OCI-LY1 (cell line): ENCODE measurements around the gene MS4A4A.

Experiments used
- H2AFZ ChIP-seq: fragments of 200-600 bp; sonication (generic), shearing (Covaris generic); 2 replicates; pipeline ENCODE4 v1.6.0; 2014; ENCODE audit warnings: antibody characterized with exemption, mild to moderate bottlenecking, low read length
- H3F3A ChIP-seq: fragments of 200-600 bp; sonication (generic), shearing (Covaris generic); 2 replicates; pipeline ENCODE4 v1.6.0; 2014; ENCODE audit warnings: mild to moderate bottlenecking, antibody characterized with exemption, low read length, moderate library complexity; ENCODE audit not compliant: insufficient read depth
- H3K27ac ChIP-seq: fragments of 200-600 bp; sonication (generic); 2 replicates; pipeline ENCODE4 v1.5.1; 2014; ENCODE audit warnings: low read length, mixed run types, mild to moderate bottlenecking, low read depth; ENCODE audit not compliant: poor library complexity, severe bottlenecking
- H3K27me3 ChIP-seq: fragments of 200-600 bp; sonication (generic); 2 replicates; pipeline ENCODE4 v1.6.0; 2014; ENCODE audit warnings: antibody characterized with exemption, mild to moderate bottlenecking, low read length, moderate library complexity; ENCODE audit not compliant: insufficient read depth
- H3K36me3 ChIP-seq: fragments of 200-600 bp; sonication (generic); 2 replicates; pipeline ENCODE4 v1.6.1; 2014; ENCODE audit warnings: mild to moderate bottlenecking, antibody characterized with exemption, low read length, moderate library complexity, mixed read lengths; ENCODE audit not compliant: insufficient read depth
- H3K4me1 ChIP-seq: fragments of 200-600 bp; sonication (generic); 2 replicates; pipeline ENCODE4 v1.5.1; 2014; ENCODE audit warnings: mild to moderate bottlenecking, low read length, moderate library complexity; ENCODE audit not compliant: insufficient read depth, severe bottlenecking
- H3K4me2 ChIP-seq: fragments of 200-600 bp; sonication (generic), shearing (Covaris generic); 2 replicates; pipeline ENCODE4 v1.6.1; 2014; ENCODE audit warnings: low read length
- H3K4me3 ChIP-seq: fragments of 200-600 bp; sonication (generic); 2 replicates; pipeline ENCODE4 v1.5.1; 2014; ENCODE audit warnings: low read length, low read depth, mild to moderate bottlenecking, mixed read lengths; ENCODE audit not compliant: poor library complexity, severe bottlenecking
- H3K79me2 ChIP-seq: fragments of 200-600 bp; shearing (Covaris generic); 2 replicates; pipeline ENCODE4 v1.6.1; 2016; ENCODE audit warnings: mixed run types, low read length, mixed read lengths; ENCODE audit not compliant: insufficient read depth
- H3K9ac ChIP-seq: fragments of 200-600 bp; sonication (generic), shearing (Covaris generic); 2 replicates; pipeline ENCODE4 v1.6.1; 2014; ENCODE audit warnings: mild to moderate bottlenecking, low read length, mixed read lengths
- H3K9me2 ChIP-seq: fragments of 200-600 bp; sonication (generic), shearing (Covaris generic); 2 replicates; pipeline ENCODE4 v1.6.1; 2014; ENCODE audit warnings: low read depth, mild to moderate bottlenecking, low read length, mixed read lengths
- H3K9me3 ChIP-seq: fragments of 200-600 bp; shearing (Covaris generic); 2 replicates; pipeline ENCODE4 v1.6.1; 2014; ENCODE audit warnings: low read length, mixed read lengths
- H4K20me1 ChIP-seq: fragments of 200-600 bp; sonication (generic), shearing (Covaris generic); 2 replicates; pipeline ENCODE4 v1.6.0; 2016; ENCODE audit warnings: mild to moderate bottlenecking, low read length; ENCODE audit not compliant: insufficient read depth
- EZH2 ChIP-seq: fragments of 200-600 bp; sonication (generic), shearing (Covaris generic); IDR thresholded peaks from 2 replicates; pipeline ENCODE4 v1.8.0; 2017; ENCODE audit warnings: borderline replicate concordance, mixed run types, mild to moderate bottlenecking, antibody characterized with exemption, low read length, moderate library complexity, mixed read lengths
- TF ChIP-seq, protein P1 (sequence below): fragments of 200-600 bp; sonication (generic), shearing (Covaris generic); IDR thresholded peaks from 2 replicates; pipeline ENCODE4 v1.5.1; 2017; ENCODE audit warnings: mild to moderate bottlenecking, antibody characterized with exemption, low read length, moderate library complexity, mixed read lengths

Gene MS4A4A

DNA sequence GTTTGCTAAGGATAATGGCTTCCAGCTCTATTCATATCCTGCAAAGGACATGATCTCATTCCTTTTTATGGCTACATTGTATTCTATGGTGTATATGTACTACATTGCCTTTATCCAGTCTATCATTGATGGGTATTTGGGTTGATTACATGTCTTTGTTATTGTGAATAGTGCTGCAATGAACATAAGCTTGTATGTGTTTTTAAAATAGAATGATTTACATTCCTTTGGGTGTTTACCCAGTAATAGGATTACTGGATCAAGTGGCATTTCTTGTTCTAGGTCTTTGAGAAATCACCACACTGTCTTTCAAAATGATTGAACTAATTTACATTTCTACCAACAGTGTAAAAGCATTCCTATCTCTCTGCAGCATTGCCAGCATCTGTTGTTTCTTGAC is 40.6 kb downstream of the MS4A4A start:
- Histone ChIP-seq H4K20me1 (no peaks in the 10 kb centered on the region), H3K79me2 (no peaks in the 10 kb centered on the region), H3K27me3 (no peaks in the 10 kb centered on the region), H3K4me2 (no peak overlapping the region), H3K4me1 (no peaks in the 10 kb centered on the region), H2AFZ (no peak overlapping the region), H3K9me3 (no peaks in the 10 kb centered on the region), H3K9ac (no peak overlapping the region), H3K9me2 (no peaks in the 10 kb centered on the region), H3F3A (no peaks in the 10 kb centered on the region), H3K27ac (no peak overlapping the region), H3K36me3 (no peaks in the 10 kb centered on the region), H3K4me3 (no peak overlapping the region)
- TF ChIP-seq, protein P1, sequence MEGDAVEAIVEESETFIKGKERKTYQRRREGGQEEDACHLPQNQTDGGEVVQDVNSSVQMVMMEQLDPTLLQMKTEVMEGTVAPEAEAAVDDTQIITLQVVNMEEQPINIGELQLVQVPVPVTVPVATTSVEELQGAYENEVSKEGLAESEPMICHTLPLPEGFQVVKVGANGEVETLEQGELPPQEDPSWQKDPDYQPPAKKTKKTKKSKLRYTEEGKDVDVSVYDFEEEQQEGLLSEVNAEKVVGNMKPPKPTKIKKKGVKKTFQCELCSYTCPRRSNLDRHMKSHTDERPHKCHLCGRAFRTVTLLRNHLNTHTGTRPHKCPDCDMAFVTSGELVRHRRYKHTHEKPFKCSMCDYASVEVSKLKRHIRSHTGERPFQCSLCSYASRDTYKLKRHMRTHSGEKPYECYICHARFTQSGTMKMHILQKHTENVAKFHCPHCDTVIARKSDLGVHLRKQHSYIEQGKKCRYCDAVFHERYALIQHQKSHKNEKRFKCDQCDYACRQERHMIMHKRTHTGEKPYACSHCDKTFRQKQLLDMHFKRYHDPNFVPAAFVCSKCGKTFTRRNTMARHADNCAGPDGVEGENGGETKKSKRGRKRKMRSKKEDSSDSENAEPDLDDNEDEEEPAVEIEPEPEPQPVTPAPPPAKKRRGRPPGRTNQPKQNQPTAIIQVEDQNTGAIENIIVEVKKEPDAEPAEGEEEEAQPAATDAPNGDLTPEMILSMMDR = no peak
- no peak for TF ChIP-seq EZH2

DNA sequence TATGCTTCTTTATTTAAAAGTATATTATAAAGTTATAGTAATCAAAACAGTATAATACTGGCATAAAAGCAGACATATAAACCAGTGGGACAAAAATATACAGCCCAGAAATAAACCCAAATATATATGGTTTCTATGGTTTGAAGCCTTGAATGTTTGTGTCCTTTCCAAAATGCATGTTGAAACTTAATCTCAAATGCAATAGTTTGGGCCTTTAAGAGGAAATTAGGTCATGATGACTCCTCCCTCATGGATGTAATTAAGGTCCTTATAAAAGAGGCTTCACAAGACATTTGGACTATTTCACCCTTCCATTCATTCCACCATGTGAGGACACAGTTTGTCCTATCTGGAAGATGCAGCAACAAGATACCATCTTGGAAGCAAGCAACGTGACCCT is 46.5 kb downstream of the MS4A4A start, which contains the start of gene MS4A6E:
TSS of gene MS4A6E (plus strand) at position 301 of the 400 bp plus-strand sequence. CDS start 7,641 bp downstream, outside the sequence.
- Histone ChIP-seq H4K20me1 (no peaks in the 10 kb centered on the region), H2AFZ (no peak within 1 kb of the TSS), H3F3A (no peaks in the 10 kb centered on the region), H3K27me3 (no peaks in the 10 kb centered on the region), H3K4me2 (no peak within 1 kb of the TSS), H3K4me3 (no peak within 1 kb of the TSS), H3K9me2 (no peaks in the 10 kb centered on the region), H3K4me1 (no peaks in the 10 kb centered on the region), H3K9me3 (no peaks in the 10 kb centered on the region), H3K9ac (no peak within 1 kb of the TSS), H3K36me3 (no peaks in the 10 kb centered on the region), H3K27ac (no peak within 1 kb of the TSS), H3K79me2 (no peaks in the 10 kb centered on the region)
- TF ChIP-seq, protein P1 = no peak
- no peak for TF ChIP-seq EZH2

GRCh38 chr11:60328460-60328859 is 48.0 kb downstream of the MS4A4A start:
- Histone ChIP-seq H3K9me3 (no peaks in the 10 kb centered on the region), H3K9ac (no peak overlapping the region), H3K36me3 (no peaks in the 10 kb centered on the region), H3K4me1 (no peaks in the 10 kb centered on the region), H3K9me2 (no peaks in the 10 kb centered on the region), H4K20me1 (no peaks in the 10 kb centered on the region), H3K79me2 (no peaks in the 10 kb centered on the region), H3K27ac (no peak overlapping the region), H3K4me2 (no peak overlapping the region), H3F3A (no peaks in the 10 kb centered on the region), H2AFZ (no peak overlapping the region), H3K27me3 (no peaks in the 10 kb centered on the region), H3K4me3 (no peak overlapping the region)
- TF ChIP-seq, protein P1 = no peak
